Coronary artery (tissue), 2 donors: ENCODE results near the gene CNP.

ENCODE experiments used
- DNase-seq: peaks from one replicate; pipeline ENCODE4 v3.0.0-alpha.2; 2017; ENCODE audit warnings: low spot score
- H3K27ac ChIP-seq, 2 donors: fragments of 200-600 bp; sonication (generic); one replicate each; pipeline ENCODE4 v1.5.1; 2016 to 2019
- H3K4me3 ChIP-seq: fragments of 200-600 bp; sonication (generic); 2 replicates; pipeline ENCODE4 v1.5.1; 2016; ENCODE audit warnings: mild to moderate bottlenecking, moderate library complexity
- TF ChIP-seq, protein P1 (sequence below): fragments of 200-600 bp; sonication (generic); IDR thresholded peaks from one replicate; pipeline ENCODE4 v1.5.1; 2019; ENCODE audit warnings: antibody characterized with exemption

The CNP gene

DNA sequence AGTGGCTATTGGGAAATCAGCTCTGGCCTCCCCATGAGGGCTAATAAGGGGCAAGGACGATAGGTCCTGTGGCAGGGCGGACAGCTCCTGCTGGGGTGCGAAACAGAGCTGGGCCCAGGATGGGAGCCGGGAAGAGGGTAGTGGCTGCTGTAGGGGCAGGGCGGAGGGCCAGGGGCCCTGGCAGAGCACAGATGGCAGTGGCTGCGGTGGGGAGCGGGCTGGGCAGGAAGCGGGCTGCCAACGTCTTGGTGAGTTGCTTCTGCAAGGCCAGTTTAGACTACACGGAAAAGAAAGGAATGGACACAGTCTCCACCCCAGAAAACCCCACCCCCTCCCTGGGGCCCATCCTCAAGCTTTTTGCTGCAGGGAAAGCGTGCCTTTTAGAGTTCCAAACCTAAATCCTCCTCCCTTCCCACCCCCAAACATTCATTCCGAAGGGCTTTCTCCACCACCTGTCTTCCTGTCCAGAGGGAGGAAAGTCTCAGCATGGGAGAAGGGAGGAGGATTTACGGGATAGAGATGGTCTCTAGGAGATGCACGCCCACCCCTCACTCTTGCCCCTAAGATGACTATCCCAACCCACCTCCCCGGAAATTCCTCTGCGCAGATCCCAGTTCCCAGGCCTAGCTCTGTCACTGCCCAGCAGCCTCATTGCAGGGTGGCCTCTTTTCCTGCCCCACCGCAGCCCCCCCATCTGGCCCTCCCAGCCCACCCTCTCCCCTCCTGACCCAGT, 60.4 kb downstream of the CNP start:
- TF ChIP-seq, protein P1, sequence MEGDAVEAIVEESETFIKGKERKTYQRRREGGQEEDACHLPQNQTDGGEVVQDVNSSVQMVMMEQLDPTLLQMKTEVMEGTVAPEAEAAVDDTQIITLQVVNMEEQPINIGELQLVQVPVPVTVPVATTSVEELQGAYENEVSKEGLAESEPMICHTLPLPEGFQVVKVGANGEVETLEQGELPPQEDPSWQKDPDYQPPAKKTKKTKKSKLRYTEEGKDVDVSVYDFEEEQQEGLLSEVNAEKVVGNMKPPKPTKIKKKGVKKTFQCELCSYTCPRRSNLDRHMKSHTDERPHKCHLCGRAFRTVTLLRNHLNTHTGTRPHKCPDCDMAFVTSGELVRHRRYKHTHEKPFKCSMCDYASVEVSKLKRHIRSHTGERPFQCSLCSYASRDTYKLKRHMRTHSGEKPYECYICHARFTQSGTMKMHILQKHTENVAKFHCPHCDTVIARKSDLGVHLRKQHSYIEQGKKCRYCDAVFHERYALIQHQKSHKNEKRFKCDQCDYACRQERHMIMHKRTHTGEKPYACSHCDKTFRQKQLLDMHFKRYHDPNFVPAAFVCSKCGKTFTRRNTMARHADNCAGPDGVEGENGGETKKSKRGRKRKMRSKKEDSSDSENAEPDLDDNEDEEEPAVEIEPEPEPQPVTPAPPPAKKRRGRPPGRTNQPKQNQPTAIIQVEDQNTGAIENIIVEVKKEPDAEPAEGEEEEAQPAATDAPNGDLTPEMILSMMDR = no peak
- H3K4me3 ChIP-seq = no peak overlapping the region
- DNase-seq = no peak
- no peak overlapping the region for H3K27ac ChIP-seq
